Astrocyte (in vitro differentiated cells and primary cell): ENCODE measurements around the gene ZNF761. TPM values are rescaled to one million over a fixed set of nuclear protein-coding genes. Genes with fewer than 3 reads are reported as not detected.
"Not testable (repeated sequence)": the region's sequence is repeated elsewhere in the genome, so short reads cannot be mapped to it uniquely, and the experiment has no call there.

Source experiments
- DNase-seq: peaks from one replicate; pipeline ENCODE4 v3.0.0-alpha.2; 2010; ENCODE audit warnings: low read depth
- FAIRE-seq: peaks from 2 replicates; lab custom pipeline; 2011; peaks lifted over from hg19 to GRCh38; lab: Jason Lieb, UNC
- H2AFZ ChIP-seq: 2 replicates; pipeline ENCODE4 v1.6.0; 2012; ENCODE audit warnings: low read depth, low read length, inconsistent platforms
- H3K27ac ChIP-seq: 2 replicates; pipeline ENCODE4 v1.5.1; 2011; ENCODE audit warnings: low read depth, low read length, inconsistent platforms
- H3K27me3 ChIP-seq: 2 replicates; pipeline ENCODE4 v1.6.0; 2011; ENCODE audit warnings: low read length, inconsistent platforms; ENCODE audit not compliant: insufficient read depth
- H3K36me3 ChIP-seq: 2 replicates; pipeline ENCODE4 v1.5.1; 2011; ENCODE audit warnings: low read length, inconsistent platforms; ENCODE audit not compliant: insufficient read depth
- H3K4me1 ChIP-seq: 2 replicates; pipeline ENCODE4 v1.5.1; 2011; ENCODE audit warnings: low read length, inconsistent platforms; ENCODE audit not compliant: insufficient read depth
- H3K4me2 ChIP-seq: 2 replicates; pipeline ENCODE4 v1.6.0; 2012; ENCODE audit warnings: low read length, inconsistent platforms
- H3K4me3 ChIP-seq: 2 replicates; pipeline ENCODE4 v1.5.1; 2011; ENCODE audit warnings: low read depth, mild to moderate bottlenecking, low read length, inconsistent platforms; ENCODE audit not compliant: insufficient read depth
- H3K79me2 ChIP-seq: 2 replicates; pipeline ENCODE4 v1.6.0; 2012; ENCODE audit warnings: mild to moderate bottlenecking, low read length, inconsistent platforms; ENCODE audit not compliant: insufficient read depth
- H3K9ac ChIP-seq: 2 replicates; pipeline ENCODE4 v1.6.0; 2012; ENCODE audit warnings: mild to moderate bottlenecking, low read length, inconsistent platforms
- H3K9me3 ChIP-seq: 2 replicates; pipeline ENCODE4 v1.5.1; 2012; ENCODE audit warnings: low read depth, mild to moderate bottlenecking, low read length, inconsistent platforms; ENCODE audit not compliant: insufficient read depth
- H4K20me1 ChIP-seq: 2 replicates; pipeline ENCODE4 v1.6.0; 2012; ENCODE audit warnings: low read length, inconsistent platforms; ENCODE audit not compliant: insufficient read depth
- H3K27ac Mint-ChIP-seq: one replicate; pipeline ENCODE4 v1.8.0; 2021; ENCODE audit warnings: mild to moderate bottlenecking, mixed read lengths; ENCODE audit not compliant: unreplicated experiment
- H3K27me3 Mint-ChIP-seq: one replicate; pipeline ENCODE4 v1.8.0; 2021; ENCODE audit warnings: low read depth, mixed read lengths; ENCODE audit not compliant: unreplicated experiment
- H3K36me3 Mint-ChIP-seq: one replicate; pipeline ENCODE4 v1.8.0; 2021; ENCODE audit warnings: low read depth, mixed read lengths; ENCODE audit not compliant: unreplicated experiment
- H3K4me1 Mint-ChIP-seq: one replicate; pipeline ENCODE4 v1.8.0; 2021; ENCODE audit warnings: low read depth, mixed read lengths; ENCODE audit not compliant: unreplicated experiment
- H3K4me3 Mint-ChIP-seq: one replicate; pipeline ENCODE4 v1.8.0; 2021; ENCODE audit warnings: mild to moderate bottlenecking, moderate library complexity, mixed read lengths; ENCODE audit not compliant: unreplicated experiment
- H3K9me3 Mint-ChIP-seq: one replicate; pipeline ENCODE4 v1.8.0; 2021; ENCODE audit warnings: mild to moderate bottlenecking, mixed read lengths; ENCODE audit not compliant: unreplicated experiment
- CTCF ChIP-seq: IDR thresholded peaks from 2 replicates; pipeline ENCODE4 v1.5.1; 2011; ENCODE audit warnings: low read depth, mild to moderate bottlenecking, inconsistent platforms, low read length, moderate library complexity; ENCODE audit not compliant: insufficient read depth
- EZH2 ChIP-seq: IDR thresholded peaks from 2 replicates; pipeline ENCODE4 v1.6.1; 2012; ENCODE audit warnings: mild to moderate bottlenecking, low read length, inconsistent platforms; ENCODE audit not compliant: insufficient read depth
- total RNA-seq: library from RNA; stranded (reverse); gene quantifications from 2 replicates; pipeline ENCODE4 v1.2.1, GENCODE V29; 2021

The ZNF761 gene
- total RNA-seq, 1 donor from 2014 or later: 11.3 TPM

GRCh38 chr19:53432088-53432661, 391 bp downstream of the ZNF761 start:
- DNase-seq (no peak), FAIRE-seq (no peak)
- H3K27ac Mint-ChIP-seq: peak overlapping the region; percentile 92
- no peaks in the 10 kb centered on the region for H3K9me3 ChIP-seq
- peaks cover 3% of the 10 kb centered on the region for H3K4me1 Mint-ChIP-seq
- no peak for TF ChIP-seq EZH2
- TF ChIP-seq CTCF: no peak
- no peaks in the 10 kb centered on the region for H3K9me3 Mint-ChIP-seq
- H3K36me3 Mint-ChIP-seq: peaks cover 4% of the 10 kb centered on the region
- H4K20me1 ChIP-seq: no peaks in the 10 kb centered on the region
- peaks cover 4% of the 10 kb centered on the region for H3K4me1 ChIP-seq
- peak overlapping the region; percentile 97 for H3K4me2 ChIP-seq
- no peaks in the 10 kb centered on the region for H3K27me3 Mint-ChIP-seq
- no peaks in the 10 kb centered on the region for H3K27me3 ChIP-seq
- H3K79me2 ChIP-seq: peaks cover 12% of the 10 kb centered on the region
- H3K9ac ChIP-seq: peak overlapping the region; percentile 92
- peak overlapping the region; percentile 87 for H2AFZ ChIP-seq
- H3K4me3 ChIP-seq: peak overlapping the region; percentile 93
- H3K36me3 ChIP-seq: peaks cover 5% of the 10 kb centered on the region
- H3K4me3 Mint-ChIP-seq: peak overlapping the region; percentile 98
- H3K27ac ChIP-seq: peak overlapping the region; percentile 70

GRCh38 chr19:53443809-53444208, 12.0 kb downstream of the ZNF761 start:
- H3K27me3 ChIP-seq, H3K9ac ChIP-seq, H3K27ac Mint-ChIP-seq, H4K20me1 ChIP-seq, H3K79me2 ChIP-seq, H3K4me3 ChIP-seq, H3K4me3 Mint-ChIP-seq, H3K4me2 ChIP-seq, H3K27me3 Mint-ChIP-seq, H3K4me1 Mint-ChIP-seq, H3K27ac ChIP-seq, H3K4me1 ChIP-seq, DNase-seq, H3K36me3 ChIP-seq, FAIRE-seq, H2AFZ ChIP-seq: not testable (repeated sequence)
- peaks cover 22% of the 10 kb centered on the region for H3K9me3 ChIP-seq
- H3K36me3 Mint-ChIP-seq: peaks cover 75% of the 10 kb centered on the region
- peaks cover 41% of the 10 kb centered on the region for H3K9me3 Mint-ChIP-seq

- H3K27me3 Mint-ChIP-seq, H3K4me3 Mint-ChIP-seq, H3K27ac Mint-ChIP-seq, H3K79me2 ChIP-seq, H3K4me3 ChIP-seq, H4K20me1 ChIP-seq, H3K9ac ChIP-seq, FAIRE-seq, H3K4me2 ChIP-seq, H3K4me1 Mint-ChIP-seq, DNase-seq, H2AFZ ChIP-seq, H3K27me3 ChIP-seq, H3K27ac ChIP-seq, H3K4me1 ChIP-seq: not testable (repeated sequence)
- peaks cover 12% of the 10 kb centered on the region for H3K36me3 ChIP-seq
- peaks cover 47% of the 10 kb centered on the region for H3K9me3 Mint-ChIP-seq
- H3K36me3 Mint-ChIP-seq: peaks cover 81% of the 10 kb centered on the region
- H3K9me3 ChIP-seq: peaks cover 19% of the 10 kb centered on the region
Measured at GRCh38 chr19:53447196-53447595, 15.4 kb downstream of the ZNF761 start.
